Osteocyte (in vitro differentiated cells): Measurements from ENCODE around the gene LINGO3. TPM values are rescaled to one million over a fixed set of nuclear protein-coding genes. Genes with fewer than 3 reads are reported as not detected.

Source experiments
- DNase-seq: peaks from one replicate; pipeline ENCODE4 v3.0.0; 2021; ENCODE audit warnings: mixed read lengths; ENCODE audit not compliant: unreplicated experiment; ENCODE audit errors: extremely low spot score
- H3K27ac Mint-ChIP-seq: one replicate; pipeline ENCODE4 v1.8.0; 2021; ENCODE audit warnings: mild to moderate bottlenecking, mixed read lengths; ENCODE audit not compliant: unreplicated experiment
- H3K27me3 Mint-ChIP-seq: one replicate; pipeline ENCODE4 v1.8.0; 2021; ENCODE audit warnings: mixed read lengths; ENCODE audit not compliant: unreplicated experiment
- H3K36me3 Mint-ChIP-seq: one replicate; pipeline ENCODE4 v1.8.0; 2021; ENCODE audit warnings: mixed read lengths; ENCODE audit not compliant: unreplicated experiment
- H3K4me1 Mint-ChIP-seq: one replicate; pipeline ENCODE4 v1.8.0; 2021; ENCODE audit warnings: mixed read lengths; ENCODE audit not compliant: unreplicated experiment
- H3K4me3 Mint-ChIP-seq: one replicate; pipeline ENCODE4 v1.8.0; 2021; ENCODE audit warnings: mild to moderate bottlenecking, moderate library complexity, mixed read lengths; ENCODE audit not compliant: unreplicated experiment
- H3K9me3 Mint-ChIP-seq: one replicate; pipeline ENCODE4 v1.8.0; 2021; ENCODE audit warnings: mixed read lengths; ENCODE audit not compliant: unreplicated experiment
- CTCF ChIP-seq: fragments of 200-600 bp; sonication (generic); IDR thresholded peaks from 2 replicates; pipeline ENCODE4 v1.5.0; 2021; ENCODE audit warnings: antibody characterized with exemption, mild to moderate bottlenecking, moderate library complexity
- total RNA-seq: library from RNA; stranded (reverse); gene quantifications from 2 replicates; pipeline ENCODE4 v1.2.1, GENCODE V29; 2021

The LINGO3 gene
- total RNA-seq, 1 donor from 2014 or later = 0.54 TPM

DNA sequence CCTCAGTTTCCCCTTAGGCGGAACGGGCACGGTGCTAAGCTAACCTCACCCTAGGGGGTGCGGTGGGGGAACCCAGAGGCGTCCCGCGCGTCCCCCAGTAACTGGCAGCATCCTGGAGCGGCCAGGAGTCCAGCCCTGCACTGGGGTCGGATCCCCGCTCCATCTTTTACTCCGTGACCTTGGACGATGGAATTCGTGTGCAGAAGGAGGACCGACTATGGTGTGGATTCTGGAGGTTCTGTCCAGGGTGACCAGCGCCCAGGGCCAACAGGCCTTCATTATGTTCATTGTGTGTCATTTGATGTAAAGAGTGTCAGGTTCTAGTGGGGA lies 21.2 kb upstream of the LINGO3 start:
- peak overlapping the region; percentile 58 for H3K27ac Mint-ChIP-seq

GRCh38 chr19:2328401-2329148 lies 20.6 kb upstream of the LINGO3 start, which contains the start of the genes LSM7 and SPPL2B:
LSM7 (minus strand) TSS chr19:2328586; CDS start chr19:2328566, 20 bp downstream.
SPPL2B (plus strand) TSS chr19:2328684; CDS start chr19:2328710, 26 bp downstream.
- Mint-ChIP-seq H3K4me3 (peak within 1 kb of the TSS; percentile 100), H3K4me1 (peaks cover 46% of the 10 kb centered on the region), H3K27me3 (no peaks in the 10 kb centered on the region), H3K36me3 (peaks cover 13% of the 10 kb centered on the region), H3K27ac (peak within 1 kb of the TSS; percentile 99), H3K9me3 (no peaks in the 10 kb centered on the region)
- peak; percentile 97 for DNase-seq
- no peak for TF ChIP-seq CTCF

More for the DNA sequence above, 21.2 kb upstream of the LINGO3 start:
- Mint-ChIP-seq H3K36me3 (peaks cover 12% of the 10 kb centered on the region), H3K9me3 (no peaks in the 10 kb centered on the region), H3K27me3 (no peaks in the 10 kb centered on the region), H3K4me3 (peak overlapping the region; percentile 79), H3K4me1 (peaks cover 46% of the 10 kb centered on the region)
- DNase-seq = no peak
- no peak for TF ChIP-seq CTCF

DNA sequence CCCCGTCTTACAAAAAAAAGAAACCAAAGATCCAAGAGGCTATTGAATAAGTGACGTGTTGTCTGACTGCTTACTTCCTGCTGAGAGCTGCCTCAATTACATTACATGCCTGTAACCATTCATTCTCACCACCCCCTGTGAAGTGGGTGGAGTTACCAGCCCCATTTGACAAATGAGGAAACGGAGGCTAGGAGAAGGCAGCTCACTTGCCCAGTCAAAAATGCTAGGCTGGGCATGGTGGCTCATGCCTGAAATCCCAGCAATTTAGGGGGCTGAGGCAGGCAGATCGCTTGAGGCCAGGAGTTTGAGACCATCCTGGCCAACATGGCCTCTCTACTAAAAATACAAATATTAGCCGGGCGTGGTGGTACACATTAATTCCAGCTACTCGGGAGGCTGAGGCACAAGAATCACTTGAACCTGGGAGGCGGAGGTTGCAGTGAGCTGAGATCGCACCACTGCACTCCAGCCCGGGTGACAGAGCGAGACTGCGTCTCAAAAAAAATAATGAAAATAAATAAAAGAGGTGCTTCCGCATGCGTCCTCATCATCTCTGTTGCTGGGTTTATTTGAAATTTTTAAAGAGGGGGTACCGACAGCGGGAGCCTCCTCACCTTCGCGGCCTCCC lies 19.9 kb upstream of the LINGO3 start:
- no peak for TF ChIP-seq CTCF
- no peak for DNase-seq
- peak overlapping the region; percentile 99 for H3K27ac Mint-ChIP-seq
- H3K27me3 Mint-ChIP-seq = no peaks in the 10 kb centered on the region
- H3K9me3 Mint-ChIP-seq = no peaks in the 10 kb centered on the region
- peaks cover 46% of the 10 kb centered on the region for H3K4me1 Mint-ChIP-seq
- peaks cover 13% of the 10 kb centered on the region for H3K36me3 Mint-ChIP-seq
- peak overlapping the region; percentile 100 for H3K4me3 Mint-ChIP-seq

DNA sequence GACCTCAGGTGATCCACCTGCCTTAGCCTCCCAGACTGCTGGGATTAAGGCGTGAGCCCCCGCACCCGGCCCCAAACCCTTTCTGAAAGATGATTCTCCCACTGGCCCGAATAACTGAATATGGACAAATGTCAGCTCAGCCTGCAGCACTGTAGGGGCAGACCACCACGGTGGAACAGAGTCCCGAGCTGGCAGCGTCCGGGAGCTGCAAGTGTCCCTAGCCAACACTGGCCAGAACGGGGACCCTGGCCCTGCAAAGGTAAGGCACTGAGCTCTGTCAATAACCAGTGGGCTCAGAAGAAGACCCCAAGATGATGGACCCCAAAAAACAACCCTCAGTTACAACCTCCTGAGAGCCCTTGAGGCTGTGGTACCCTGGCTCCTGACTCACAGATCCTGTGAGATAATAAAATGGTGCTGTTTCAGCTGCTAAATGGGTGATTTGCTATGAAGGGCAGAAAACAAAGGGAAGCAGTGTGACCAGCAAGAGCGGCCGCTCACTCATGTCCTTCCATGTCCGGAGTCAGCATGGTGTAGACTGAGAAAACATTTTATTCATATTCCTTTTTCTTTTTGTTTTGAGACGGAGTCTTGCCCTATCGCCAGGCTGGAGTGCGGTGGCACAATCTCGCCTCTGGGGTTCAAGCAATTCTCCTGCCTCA lies 18.9 kb upstream of the LINGO3 start:
- peak overlapping the region; percentile 100 for H3K4me3 Mint-ChIP-seq
- H3K9me3 Mint-ChIP-seq = no peaks in the 10 kb centered on the region
- no peaks in the 10 kb centered on the region for H3K27me3 Mint-ChIP-seq
- DNase-seq = no peak
- peak overlapping the region; percentile 99 for H3K27ac Mint-ChIP-seq
- peaks cover 13% of the 10 kb centered on the region for H3K36me3 Mint-ChIP-seq
- TF ChIP-seq CTCF = no peak
- H3K4me1 Mint-ChIP-seq = peaks cover 46% of the 10 kb centered on the region
